Stimulated activated CD8-positive, alpha-beta memory T cell treated with anti-CD3 and anti-CD28 coated beads, Interleukin-4, amount 100 ng/mL, for 48 hours (primary cell): ENCODE results near the gene PPIP5K1.

Experiments
- DNase-seq: peaks from one replicate; pipeline ENCODE4 v3.0.0-alpha.2; 2020

The PPIP5K1 gene

DNA sequence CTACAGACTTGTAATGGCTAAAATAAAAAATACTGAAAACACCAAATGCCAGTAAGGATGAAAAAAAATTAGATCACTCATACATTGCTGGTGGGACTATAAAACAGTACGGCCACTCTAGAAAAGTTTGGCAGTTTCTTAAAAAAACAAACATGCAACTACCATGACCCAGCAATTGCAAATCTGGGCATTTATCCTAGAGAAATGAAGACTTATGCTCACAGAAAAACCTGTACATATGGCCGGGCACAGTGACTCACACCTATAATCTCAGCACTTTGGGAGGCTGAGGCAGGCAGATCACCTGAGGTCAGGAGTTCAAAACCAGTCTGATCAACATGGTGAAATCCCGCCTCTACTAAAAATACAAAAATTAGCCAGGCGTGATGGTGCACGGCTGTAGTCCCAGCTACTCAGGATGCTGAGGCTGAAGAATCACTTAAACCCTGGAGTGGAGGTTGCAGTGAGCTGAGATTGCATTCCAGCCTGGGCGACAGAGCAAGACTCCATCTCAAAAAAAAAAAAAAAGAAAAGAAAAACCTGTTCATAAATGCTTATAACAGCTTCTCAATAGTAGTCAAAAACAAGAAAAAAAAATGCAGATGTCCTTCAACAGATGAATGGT is 102.6 kb downstream of the PPIP5K1 start:
- no peak for DNase-seq

- DNase-seq: no peak
Measured at GRCh38 chr15:43484455-43484854, 105.6 kb downstream of the PPIP5K1 start.
